Stimulated activated CD8-positive, alpha-beta memory T cell treated with anti-CD3 and anti-CD28 coated beads, Interleukin-12 subunit alpha, Interleukin-12 subunit beta, amount 100 ng/mL, for 24 hours (primary cell): Measurements from ENCODE around the gene MOSPD2.

Experiments used
- DNase-seq: peaks from one replicate; pipeline ENCODE4 v3.0.0-alpha.2; 2020; ENCODE audit errors: extremely low read depth

The MOSPD2 gene

DNA sequence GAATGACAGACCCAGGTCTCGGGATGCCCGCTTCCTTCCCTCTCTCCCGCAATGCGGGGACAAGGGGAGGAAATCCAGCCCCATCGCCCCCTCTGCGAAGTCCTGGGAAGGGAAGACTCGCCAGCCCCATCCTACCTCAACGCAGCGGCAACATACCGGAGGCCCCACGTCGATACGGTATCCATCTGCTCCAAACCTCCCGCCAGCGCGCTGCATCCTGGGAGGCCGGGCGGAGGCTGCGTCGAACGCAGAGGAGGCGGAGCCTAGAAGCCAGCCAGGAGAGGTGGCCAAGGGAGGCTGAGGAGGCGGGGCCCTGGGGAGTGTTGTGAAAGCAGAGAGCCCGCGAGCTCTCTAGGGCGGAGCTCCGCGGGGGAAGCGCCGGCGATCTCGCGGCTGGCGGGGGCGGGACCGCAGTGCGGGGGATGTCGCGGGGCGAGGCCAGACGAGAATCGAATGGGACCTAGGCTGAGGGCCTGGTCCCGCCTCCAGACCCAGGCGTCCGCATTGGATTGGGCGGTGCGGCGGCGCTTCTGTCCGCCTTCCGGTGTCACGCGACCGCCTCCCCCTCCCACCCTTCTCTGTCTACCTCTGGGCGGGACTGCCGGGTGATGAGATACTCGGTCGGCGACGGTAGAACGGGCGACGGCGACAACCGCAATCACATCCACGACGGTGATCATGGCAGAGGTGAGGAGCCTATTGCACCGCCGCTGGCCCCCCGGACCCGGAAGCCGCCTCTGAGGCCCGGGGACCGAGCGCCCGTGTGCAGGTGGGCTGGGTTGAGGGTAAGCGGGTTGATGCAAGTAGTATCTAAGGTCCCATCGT is at the start of gene MOSPD2, which contains the start of gene FANCB:
Gene MOSPD2, plus strand, starts transcription at position 571 of the 825 bp plus-strand sequence. Its CDS starts 108 bp downstream, at position 679.
Gene FANCB, minus strand, starts transcription at position 219 of the 825 bp plus-strand sequence. CDS start 7,559 bp downstream, outside the sequence.
- peak; percentile 86 for DNase-seq

DNA sequence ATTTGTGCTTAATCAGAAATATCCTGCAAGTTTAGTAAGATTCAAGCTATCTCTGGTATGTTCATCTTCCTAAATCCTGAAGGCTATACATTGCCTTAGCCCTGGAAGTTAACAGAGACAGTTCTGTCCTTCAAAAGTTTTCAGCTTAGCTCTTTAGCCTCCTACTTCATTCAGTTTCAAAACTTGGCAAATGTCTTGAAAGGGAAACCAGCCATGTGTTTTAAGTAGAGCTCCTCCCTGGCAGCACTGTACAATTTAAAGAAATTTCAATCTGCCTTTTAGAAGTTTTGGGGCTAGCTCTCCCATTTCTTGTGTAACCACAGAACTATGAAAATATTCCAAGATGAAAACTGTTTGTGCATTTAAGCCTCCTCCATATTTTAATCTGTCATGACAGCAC is 47.4 kb upstream of the MOSPD2 start:
- DNase-seq: no peak

DNA sequence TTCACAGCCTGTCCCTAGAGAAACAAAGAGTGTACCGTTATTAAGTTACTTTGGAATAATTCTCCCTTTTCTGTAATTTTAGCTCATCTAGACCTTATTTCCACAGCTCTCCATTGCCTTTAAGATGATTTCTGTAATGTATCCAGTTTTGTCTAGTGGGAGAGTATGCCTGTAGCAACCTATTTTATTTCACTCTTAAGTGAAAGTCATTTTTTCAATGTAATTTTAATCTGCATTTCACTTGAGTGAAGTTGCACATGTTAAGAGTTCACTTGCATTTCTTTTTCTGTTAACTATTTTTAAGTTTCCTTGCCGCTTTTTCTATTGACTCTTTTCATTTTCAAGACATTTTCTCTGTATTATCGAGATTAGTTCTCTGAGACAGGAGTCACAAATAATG is 46.9 kb upstream of the MOSPD2 start:
- DNase-seq: no peak

DNA sequence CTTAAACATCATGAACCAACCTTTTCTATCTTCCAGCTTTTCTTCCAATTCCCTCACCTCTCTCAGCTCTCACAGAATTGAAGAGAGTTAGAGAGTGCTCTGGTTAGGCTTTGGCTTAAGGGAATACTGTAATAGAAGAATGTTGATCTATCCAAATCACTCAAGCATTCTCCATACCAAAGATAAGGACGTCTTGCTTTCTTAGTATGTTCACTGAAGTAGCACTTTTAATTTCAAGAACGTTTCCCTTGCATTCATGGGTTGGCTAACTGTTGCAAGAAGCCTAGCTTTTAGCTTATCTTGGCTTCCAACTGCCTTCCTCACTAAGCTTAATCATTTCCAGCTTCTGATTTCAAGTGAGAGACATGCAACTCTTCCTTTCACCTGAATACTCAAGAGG is 43.6 kb upstream of the MOSPD2 start:
- no peak for DNase-seq

DNA sequence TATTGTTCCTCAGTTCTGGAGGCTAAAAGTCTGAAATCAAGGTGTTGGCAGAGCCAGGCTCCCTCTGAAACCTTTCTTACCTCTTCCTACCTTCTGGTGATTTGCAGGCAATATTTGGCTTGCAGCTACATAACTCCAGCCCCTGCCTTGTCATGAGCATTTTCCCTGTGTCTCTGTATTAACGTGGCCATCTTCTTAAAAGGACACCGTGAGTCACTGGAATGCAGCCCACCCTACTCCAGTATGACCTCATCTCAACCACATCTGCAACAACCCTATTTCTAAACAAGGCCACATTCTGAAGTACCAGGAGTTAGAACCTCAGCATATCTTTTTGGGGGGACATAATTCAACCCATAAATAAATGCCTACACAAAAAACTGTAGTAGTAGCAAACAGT is 41.1 kb upstream of the MOSPD2 start:
- no peak for DNase-seq

DNA sequence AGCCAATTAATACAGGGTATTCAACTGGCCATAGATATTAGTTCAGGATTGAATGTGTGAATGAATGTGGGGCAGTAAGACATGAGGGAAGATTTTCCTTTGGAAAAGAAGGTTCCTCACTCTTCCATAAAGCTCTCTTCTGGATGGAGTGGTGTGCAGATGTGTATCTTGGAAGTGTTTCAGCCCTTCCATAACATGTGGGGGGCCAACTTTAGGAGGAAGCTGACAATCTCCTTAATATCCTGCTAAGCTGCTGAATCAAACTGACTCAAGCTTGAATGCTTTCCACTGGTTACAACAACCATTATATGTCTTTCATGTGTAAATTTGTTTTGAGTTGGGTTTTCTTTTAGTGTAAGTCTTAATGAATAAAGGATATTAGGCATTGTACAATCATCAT is 40.6 kb upstream of the MOSPD2 start:
- DNase-seq: no peak

DNA sequence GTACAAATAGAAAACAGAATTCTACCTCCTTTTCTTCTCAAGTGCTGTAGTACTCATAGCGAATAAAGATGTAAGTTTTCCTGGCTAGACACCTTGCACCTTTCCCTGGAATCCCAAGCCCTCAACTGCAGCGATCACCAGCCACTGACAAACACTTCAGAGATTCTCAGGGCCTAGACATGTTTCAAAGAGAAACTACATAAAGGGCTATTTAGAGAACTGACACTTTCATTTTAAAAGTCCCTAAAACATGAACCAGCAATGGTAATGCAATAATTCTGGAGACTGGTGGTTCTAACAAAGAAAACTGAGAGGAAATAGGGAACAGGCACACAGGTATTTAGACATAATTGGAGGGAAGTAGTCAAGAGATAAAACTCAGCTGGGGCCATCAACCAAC is 36.1 kb upstream of the MOSPD2 start:
- no peak for DNase-seq

DNA sequence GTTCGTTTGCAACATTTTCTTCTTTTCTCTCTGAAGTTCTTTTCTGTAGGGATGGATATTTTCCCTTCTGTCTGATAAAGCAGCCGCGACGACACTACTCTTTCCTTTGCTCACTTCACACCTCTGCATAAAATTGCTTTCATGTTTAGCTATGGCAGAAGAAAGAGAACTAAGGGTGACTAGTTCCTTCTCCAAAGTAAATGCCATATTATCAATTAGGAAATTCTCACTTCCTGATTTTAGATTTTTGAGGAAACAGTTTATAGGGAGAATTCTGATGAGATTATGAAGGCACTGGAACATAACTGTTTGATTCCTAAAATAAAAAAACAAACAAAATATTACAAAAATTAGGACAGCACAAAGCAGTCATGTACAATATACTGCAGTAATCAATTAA is 29.6 kb upstream of the MOSPD2 start:
- no peak for DNase-seq

DNA sequence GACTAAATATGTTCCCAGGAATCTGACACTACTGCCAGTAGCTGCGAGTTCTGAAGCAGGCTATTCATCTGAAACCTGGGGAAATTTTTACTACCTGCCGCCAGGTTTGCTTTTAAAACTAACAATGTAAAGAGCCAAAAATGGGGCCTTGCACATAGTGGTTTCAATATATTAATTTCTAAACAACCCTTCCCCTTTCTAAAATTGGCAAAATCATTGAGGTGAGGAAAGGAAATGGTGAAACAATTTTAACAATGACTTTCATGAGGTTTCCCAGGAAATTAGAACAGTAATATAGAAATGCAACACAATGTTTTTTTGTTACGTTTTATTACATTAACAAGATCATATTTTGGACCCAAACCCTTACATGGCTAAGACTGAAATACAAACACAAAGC is 21.7 kb upstream of the MOSPD2 start:
- no peak for DNase-seq

DNA sequence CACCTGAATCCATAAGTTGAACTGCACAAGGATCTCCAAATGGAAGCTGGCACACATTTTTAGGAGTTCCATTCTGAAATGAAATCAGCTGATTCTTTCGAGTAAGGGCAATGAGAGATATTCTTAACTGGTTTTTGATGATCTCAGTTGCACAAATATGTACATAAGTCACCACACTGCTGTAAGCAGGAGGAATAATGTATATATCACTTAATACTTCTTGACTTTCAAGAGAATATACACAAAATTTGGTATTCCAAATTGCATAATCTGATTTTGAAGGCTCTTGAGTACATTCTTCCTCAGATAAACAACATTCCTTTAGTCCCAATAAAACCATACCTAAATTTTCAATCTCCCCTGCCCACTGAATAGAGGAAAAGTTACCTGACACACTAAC is 8.6 kb upstream of the MOSPD2 start:
- DNase-seq: no peak

DNA sequence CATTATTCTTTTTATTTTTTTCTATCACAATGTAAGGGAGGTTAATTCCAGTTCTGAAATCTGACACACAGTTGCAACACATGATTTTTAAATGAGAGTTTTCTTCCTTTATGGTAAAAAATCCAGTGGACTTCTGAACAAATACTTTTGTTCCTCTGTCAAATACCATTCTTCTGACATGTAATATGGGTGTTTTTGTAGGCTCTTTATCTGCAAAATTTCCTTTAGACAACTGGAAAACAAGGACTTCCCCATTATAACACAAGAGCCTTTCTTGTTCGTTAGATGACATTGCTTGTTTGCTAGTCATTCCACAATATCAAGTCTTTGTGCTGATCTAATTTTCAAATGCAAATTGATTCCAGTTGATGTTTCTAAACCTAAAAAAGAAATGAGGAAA is 8.0 kb upstream of the MOSPD2 start:
- DNase-seq: no peak

DNA sequence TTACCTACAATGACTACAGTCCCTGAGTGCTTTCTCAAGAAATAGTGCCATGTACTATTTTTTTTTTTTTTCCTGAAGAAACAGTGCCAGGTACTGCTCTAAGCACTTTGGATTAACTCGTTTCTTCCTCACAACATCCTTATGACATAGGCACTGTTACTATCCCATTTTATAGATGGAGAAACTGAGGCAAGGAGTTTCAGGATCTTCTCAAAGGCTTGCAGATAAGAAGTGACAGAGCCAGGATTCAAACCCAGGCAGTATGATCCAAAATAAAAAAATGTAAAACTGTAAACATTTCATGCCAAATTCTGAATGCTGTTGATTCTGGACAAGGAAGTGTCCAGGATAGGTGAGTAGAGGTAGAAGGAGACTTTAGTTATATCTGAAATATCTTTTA is 1.5 kb upstream of the MOSPD2 start:
- DNase-seq: no peak

DNA sequence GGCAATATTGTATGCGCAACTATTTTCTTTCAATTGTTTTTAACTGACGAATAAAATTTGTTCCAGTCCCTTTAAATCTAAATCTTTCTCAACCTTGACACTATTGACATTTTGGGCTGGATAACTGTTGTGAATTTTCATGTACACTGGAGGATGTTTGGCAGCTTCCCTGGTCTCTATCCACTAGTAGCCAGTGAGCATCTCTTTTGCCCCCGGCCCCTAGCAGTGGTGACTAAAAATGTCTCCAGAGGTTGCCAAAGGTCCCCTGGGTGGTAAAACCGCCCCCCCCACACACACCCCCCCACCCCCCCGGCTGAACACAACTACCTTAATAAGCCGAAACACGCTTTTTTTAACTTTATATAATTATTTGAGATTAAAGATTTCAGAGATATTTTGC is 866 bp upstream of the MOSPD2 start:
- no peak for DNase-seq

DNA sequence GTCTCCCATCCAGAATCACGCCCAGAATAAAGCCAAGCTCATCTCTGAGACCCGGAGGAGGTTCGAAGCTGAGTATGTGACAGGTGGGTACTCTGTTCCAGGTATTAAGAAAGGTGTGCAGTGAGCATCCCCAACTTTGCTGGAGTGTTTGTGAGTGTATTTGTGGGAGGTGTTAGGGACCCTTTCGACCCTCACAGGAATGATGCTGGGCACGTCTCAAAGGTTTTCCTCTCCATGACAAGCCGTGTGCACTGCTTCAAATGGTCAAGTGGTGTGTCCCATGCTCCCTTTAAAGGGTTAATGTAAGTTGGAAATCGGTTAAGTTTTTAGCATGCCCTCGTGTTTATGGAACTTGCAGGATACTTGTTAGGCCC is 442 bp downstream of the MOSPD2 start:
- no peak for DNase-seq

DNA sequence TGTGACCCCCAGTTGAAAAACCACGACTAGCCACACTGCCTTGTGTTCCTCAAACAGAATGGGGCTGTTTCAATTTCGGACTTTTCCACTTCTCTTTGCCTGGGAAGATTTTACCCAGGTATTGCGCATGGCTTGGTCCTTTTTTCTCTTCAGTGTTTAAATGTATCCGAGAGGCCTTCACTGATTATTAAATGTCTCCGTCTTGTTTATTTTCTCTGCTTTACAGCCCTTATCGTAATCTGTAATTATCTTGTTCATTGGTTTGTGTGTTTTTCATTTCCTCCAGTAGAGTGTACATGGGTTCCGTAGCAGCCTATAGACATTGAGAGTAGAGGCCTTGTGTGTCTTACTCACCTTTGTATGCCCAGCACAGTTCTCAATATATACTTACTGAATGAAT is 2.4 kb downstream of the MOSPD2 start:
- no peak for DNase-seq

DNA sequence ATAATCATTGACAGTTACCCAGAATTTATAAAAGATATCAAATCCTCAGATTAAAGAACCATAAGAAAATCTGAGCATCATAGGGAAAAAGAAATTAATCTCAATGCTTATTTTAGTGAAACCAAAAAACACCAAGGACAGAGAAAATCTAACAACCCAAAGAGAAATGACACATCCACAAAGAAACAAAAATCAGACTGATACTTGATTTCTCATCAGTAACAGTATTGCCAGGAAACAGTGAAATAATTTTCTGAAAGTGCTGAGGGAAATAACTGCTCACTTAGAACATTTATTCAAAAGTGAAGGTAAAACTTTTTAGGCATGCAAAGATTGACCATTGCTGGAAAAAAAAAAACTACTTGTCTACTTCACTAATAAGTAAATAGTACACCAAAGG is 10.6 kb downstream of the MOSPD2 start:
- no peak for DNase-seq

DNA sequence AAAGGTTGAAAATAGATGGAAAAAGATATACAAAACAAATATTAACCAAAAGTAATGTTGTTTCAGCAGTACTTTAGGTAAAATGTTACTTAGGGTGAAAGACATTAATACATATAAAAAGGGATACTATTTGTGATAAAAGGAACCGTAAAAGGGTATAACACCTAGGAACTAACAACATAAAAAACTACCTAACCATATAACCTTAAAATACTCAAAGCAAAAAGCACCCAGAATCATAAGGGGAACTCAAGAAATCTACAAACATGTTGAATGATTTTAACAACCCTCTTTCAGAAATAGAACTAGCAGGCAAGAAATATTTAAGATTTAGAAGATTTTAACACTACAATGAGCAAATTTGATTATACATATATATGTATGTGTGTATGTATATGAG is 11.5 kb downstream of the MOSPD2 start:
- no peak for DNase-seq

DNA sequence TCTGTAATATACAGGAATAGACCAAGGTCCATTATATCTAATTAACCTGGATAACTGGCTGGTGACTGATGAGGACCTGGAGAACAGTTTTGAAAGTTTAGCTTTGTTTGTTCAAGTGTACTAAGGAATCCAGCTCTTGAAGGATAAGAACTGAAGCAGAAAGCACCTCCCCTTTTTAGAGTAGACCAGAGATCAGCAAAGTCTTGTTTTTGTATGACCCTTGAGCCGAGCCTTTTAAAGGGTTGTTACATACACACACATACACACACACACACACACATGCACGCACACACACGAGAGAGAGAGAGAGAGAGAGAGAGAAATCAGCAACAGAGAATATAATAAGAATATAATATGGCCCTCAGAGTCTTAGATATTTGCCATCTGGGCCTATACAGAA is 13.0 kb downstream of the MOSPD2 start:
- no peak for DNase-seq

DNA sequence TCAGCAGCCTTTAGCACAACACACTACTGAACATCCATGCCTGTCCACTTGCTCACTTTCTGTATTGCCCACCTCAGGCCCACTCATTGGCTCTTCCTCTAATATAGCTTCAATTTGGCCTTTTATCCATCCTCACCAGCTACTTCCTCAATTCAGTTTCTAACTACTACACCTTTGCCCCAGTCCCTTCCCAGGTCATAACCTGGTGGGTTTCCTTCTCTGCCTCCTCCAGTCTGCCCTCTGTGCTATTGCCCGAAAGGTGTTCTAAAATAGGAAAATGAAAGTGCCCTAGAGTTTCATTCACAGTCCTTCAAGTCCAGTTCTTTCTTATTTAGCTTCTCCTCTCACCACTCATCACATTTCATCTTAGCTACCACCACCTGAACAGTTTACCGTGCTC is 23.1 kb downstream of the MOSPD2 start:
- no peak for DNase-seq

DNA sequence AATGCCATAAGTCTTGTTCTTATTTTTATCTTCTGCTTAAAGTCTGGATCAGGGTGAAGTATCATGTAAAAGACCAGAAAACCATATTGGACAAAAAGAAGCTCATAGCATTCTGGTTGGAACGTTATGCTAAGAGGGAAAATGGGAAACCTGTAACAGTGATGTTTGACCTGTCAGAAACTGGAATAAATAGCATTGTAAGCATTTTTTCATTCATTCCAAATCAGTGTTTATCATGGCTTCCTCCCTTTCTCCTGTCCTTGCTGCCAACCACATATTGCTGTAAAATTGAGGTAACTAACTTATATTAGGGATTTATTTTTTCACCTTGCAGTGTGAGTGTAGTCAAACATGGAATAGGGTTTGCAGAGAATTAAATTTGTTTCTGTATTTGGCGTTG is 23.8 kb downstream of the MOSPD2 start:
- no peak for DNase-seq

DNA sequence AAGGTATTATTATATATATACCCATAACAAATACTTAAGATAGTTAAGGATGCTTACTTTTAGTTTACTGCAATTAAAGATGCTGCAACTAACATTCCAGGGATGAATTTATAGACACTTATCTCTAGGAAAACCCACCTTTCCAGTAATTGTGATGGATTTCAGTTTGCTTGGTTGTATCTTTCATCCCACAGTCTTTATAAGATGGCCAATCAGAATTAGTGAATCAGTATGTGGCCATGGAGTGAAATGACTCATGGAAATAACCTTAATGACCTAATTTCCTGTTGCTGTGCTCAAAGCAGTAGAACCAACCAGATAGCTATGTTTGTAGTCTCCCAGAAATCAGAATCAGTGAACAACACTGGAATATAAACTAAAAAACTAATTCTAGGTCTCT is 26.4 kb downstream of the MOSPD2 start:
- DNase-seq: no peak

DNA sequence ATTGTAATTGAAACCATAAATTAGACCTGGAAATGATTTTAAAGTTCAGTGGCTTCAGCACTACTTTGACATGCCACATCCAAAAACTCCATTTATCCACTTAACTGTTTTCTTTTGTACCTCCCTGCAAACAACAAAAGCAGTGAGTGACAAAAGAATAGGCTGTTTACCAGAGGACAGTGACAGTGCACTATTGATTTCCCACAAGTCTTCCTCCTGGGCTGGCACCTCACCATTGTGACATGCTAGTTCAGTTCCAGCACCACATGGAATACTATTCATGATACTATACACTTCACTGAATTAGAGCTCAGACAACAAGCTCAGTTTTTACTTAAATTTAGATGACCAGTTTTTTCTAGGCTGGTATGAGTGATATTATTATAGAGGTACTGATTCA is 29.3 kb downstream of the MOSPD2 start:
- DNase-seq: no peak

DNA sequence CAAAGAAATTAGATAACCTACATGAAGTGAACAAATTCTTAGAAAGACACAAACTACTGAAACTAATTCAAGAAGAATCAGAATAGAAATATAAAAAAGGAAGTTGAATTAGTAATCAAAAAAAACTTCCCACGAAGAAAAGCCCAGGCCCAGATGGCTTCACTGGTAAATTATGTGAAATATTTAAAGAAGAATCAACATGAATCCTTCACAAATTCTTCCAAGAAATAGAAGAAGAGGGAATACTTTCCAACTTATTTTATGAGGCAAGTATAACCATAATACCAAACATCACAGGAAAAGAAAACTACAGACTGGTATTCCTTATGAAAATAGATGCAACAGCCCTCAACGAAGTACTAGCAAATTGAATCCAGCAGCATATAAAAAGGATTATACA is 30.7 kb downstream of the MOSPD2 start:
- DNase-seq: no peak

DNA sequence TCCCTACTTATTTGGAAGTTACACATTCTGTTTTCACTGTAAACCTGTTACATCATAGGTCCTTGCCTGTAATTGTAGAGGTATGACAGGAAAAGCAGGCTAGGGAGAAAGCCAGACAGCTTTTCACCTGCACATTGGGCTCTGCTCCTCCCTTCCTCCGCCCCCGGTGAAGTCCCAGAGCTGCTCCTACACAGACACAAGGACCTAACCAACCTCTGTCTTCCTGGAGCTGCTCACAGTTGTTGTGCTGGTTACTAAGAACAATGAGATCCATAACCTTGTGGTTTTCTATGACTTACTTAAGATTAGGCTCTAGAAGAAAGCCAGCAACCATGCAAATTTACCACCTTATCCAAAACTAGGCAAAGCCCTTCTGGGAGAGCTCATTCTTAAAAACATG is 40.0 kb downstream of the MOSPD2 start:
- DNase-seq: no peak
